ENCODE measurements around the gene RABGAP1L.

- TF ChIP-seq POLR2AphosphoS5 (IDR thresholded peaks at IDR 0.05) (no peak), POLR2A (IDR thresholded peaks at IDR 0.05) (no peak)
Measured at GRCh38 chr1:174364996-174365736, 205.8 kb downstream of the RABGAP1L start.

All from spleen (tissue), 3 donors.